GM13976 (cell line): ENCODE measurements around the gene ALPL.
"Not testable (repeated sequence)": the region's sequence is repeated elsewhere in the genome, so short reads cannot be mapped to it uniquely, and the experiment has no call there.

Experiments
- DNase-seq: peaks from one replicate; pipeline ENCODE4 v3.0.0; 2012; ENCODE audit warnings: low spot score
- CTCF ChIP-seq: IDR thresholded peaks from 2 replicates; pipeline ENCODE4 v1.5.1; 2012; ENCODE audit warnings: borderline replicate concordance, mild to moderate bottlenecking; ENCODE audit not compliant: insufficient read depth; ENCODE audit errors: extremely low read depth, missing control alignments, control extremely low read depth
- in situ Hi-C: fragments of 300-500 bp; cut with MboI; formaldehyde crosslinking; loops from one replicate; pipeline ENCODE4 v1.12.0; 2022; ENCODE audit warnings: low sequenced_read_pairs, mixed read lengths, inconsistent platforms; ENCODE audit not compliant: unreplicated experiment

The ALPL gene

GRCh38 chr1:21511579-21512522, 2.6 kb downstream of the ALPL start:
- no peak for TF ChIP-seq CTCF
- no peak for DNase-seq
- in situ Hi-C loops: no loop called here

- peak; percentile 65 for DNase-seq
- in situ Hi-C loops: no loop called here
- TF ChIP-seq CTCF: no peak
Measured at GRCh38 chr1:21514245-21514644, 5.0 kb downstream of the ALPL start.

- TF ChIP-seq CTCF: no peak
- DNase-seq: no peak
- in situ Hi-C loops: no loop called here
Measured at GRCh38 chr1:21517161-21517589, 8.0 kb downstream of the ALPL start.

GRCh38 chr1:21517660-21518480, 8.6 kb downstream of the ALPL start:
- TF ChIP-seq CTCF: no peak
- no peak for DNase-seq
- in situ Hi-C loops: no loop called here

- in situ Hi-C loops: no loop called here
- TF ChIP-seq CTCF: no peak
- no peak for DNase-seq
Measured at GRCh38 chr1:21518774-21519455, 9.7 kb downstream of the ALPL start.

GRCh38 chr1:21519486-21520070, 10.4 kb downstream of the ALPL start:
- in situ Hi-C loops, DNase-seq: not testable (repeated sequence)
